HepG2 (cell line): ENCODE results near the gene HRH2. TPM values are rescaled to one million over a fixed set of nuclear protein-coding genes. Genes with fewer than 3 reads are reported as not detected.

Source experiments
- ATAC-seq: fragments of 200-7000 bp; cut with Tn5 transposase; 3 replicates; pipeline ENCODE4 v1.9.1; 2020; ENCODE audit warnings: mild to moderate bottlenecking, moderate library complexity
- BruUV-seq: library from RNA; stranded (reverse); fragments of 400-500 nt; replicated peaks from 2 replicates; lab custom pipeline; 2021; lab: Mats Ljungman, UMichigan
- CTCF ChIA-PET: fragments of 300-600 bp; formaldehyde crosslinking; extraction: SDS; loops from one replicate; lab custom pipeline; 2021; ENCODE audit warnings: low total read pairs, inconsistent platforms, low intra/inter-chr PET ratio; lab: Yijun Ruan, JAX
- POLR2A ChIA-PET: fragments of 350-600 bp; sonication (Branson Sonifier 250); formaldehyde crosslinking; loops from one replicate; lab custom pipeline; 2020; ENCODE audit warnings: antibody characterized with exemption, inconsistent platforms; lab: Yijun Ruan, JAX
- DNase-seq: peaks from one replicate; pipeline ENCODE4 v3.0.0-alpha.2; 2015; ENCODE audit warnings: low spot score
- FAIRE-seq: peaks from 3 replicates; lab custom pipeline; 2011; peaks lifted over from hg19 to GRCh38; lab: Jason Lieb, UNC
- H2AFZ ChIP-seq: one replicate; pipeline ENCODE4 v1.6.1; 2011; ENCODE audit warnings: low read length, inconsistent platforms
- H3K27ac ChIP-seq: fragments of 300-600 bp; 3 replicates; pipeline ENCODE4 v1.8.0; 2011; ENCODE audit warnings: mixed run types, mild to moderate bottlenecking, mixed read lengths, low read length, inconsistent platforms; ENCODE audit not compliant: insufficient read depth; ENCODE audit errors: extremely low read length
- H3K27me3 ChIP-seq, 2 experiments: fragments of 200-600 bp in 1 of 2; 2 replicates in 1 of 2; 3 replicates in 1 of 2; pipeline versions ENCODE4 v1.6.0 to v1.8.0; 2011; ENCODE audit warnings: low read length in 2 of 2, mild to moderate bottlenecking in 2 of 2, moderate library complexity in 2 of 2, inconsistent platforms in 1 of 2; ENCODE audit not compliant: insufficient read depth in 2 of 2, control insufficient read depth in 1 of 2
- H3K36me3 ChIP-seq, 2 experiments: fragments of 200-600 bp in 1 of 2; replicated peaks in 1 of 2; 2 replicates in 1 of 2; 3 replicates in 1 of 2; pipeline versions ENCODE4 v1.5.1 to v1.8.0; 2011; ENCODE audit warnings: low read length in 2 of 2, inconsistent platforms in 1 of 2; ENCODE audit not compliant: insufficient read depth in 2 of 2, control insufficient read depth in 1 of 2
- H3K4me1 ChIP-seq: 2 replicates; pipeline ENCODE4 v1.5.1; 2012; ENCODE audit warnings: low read length, inconsistent platforms; ENCODE audit not compliant: insufficient read depth
- H3K4me2 ChIP-seq: 2 replicates; pipeline ENCODE4 v1.6.0; 2011; ENCODE audit warnings: low read depth, low read length, inconsistent platforms
- H3K4me3 ChIP-seq, 3 experiments: fragments of 200-600 bp in 1 of 3; sonication (generic), shearing (Covaris generic) in 1 of 3; replicated peaks in 1 of 3; 2 replicates each; pipeline ENCODE4 v1.5.1; 2011 to 2016; ENCODE audit warnings: low read length in 3 of 3, inconsistent platforms in 2 of 3, low read depth in 2 of 3, mild to moderate bottlenecking in 2 of 3, control low read depth in 1 of 3, mixed read lengths in 1 of 3; ENCODE audit not compliant: insufficient read depth in 1 of 3
- H3K79me2 ChIP-seq: one replicate; pipeline ENCODE4 v1.6.1; 2011; ENCODE audit warnings: low read length, inconsistent platforms; ENCODE audit not compliant: insufficient read depth
- H3K9ac ChIP-seq: 2 replicates; pipeline ENCODE4 v1.6.0; 2011; ENCODE audit warnings: mild to moderate bottlenecking, low read depth, low read length, inconsistent platforms; ENCODE audit not compliant: insufficient read depth
- H3K9me3 ChIP-seq: 2 replicates; pipeline ENCODE4 v1.5.1; 2012; ENCODE audit warnings: mild to moderate bottlenecking, low read length
- H4K20me1 ChIP-seq: 2 replicates; pipeline ENCODE4 v1.6.0; 2011; ENCODE audit warnings: inconsistent platforms, mild to moderate bottlenecking, low read length, moderate library complexity; ENCODE audit not compliant: insufficient read depth
- MIER2 ChIP-seq: IDR thresholded peaks from 2 replicates; pipeline ENCODE4 v1.6.1; 2016; ENCODE audit warnings: missing biosample characterization, missing genetic modification reagents
- ZNF550 ChIP-seq: sonication (generic); formaldehyde crosslinking; IDR thresholded peaks from 2 replicates; pipeline ENCODE4 v1.4.0; 2020; ENCODE audit warnings: mild to moderate bottlenecking, missing genetic modification reagents, borderline replicate concordance
- WGBS: methylation state at CpG from one replicate; pipeline ENCODE4 v1.1.6; 2017; ENCODE audit warnings: low lambda C conversion rate; 5-methylcytosine and 5-hydroxymethylcytosine counted together
- in situ Hi-C: cut with HindIII; loops from 2 replicates; pipeline ENCODE4 v1.10.0; 2017; ENCODE audit warnings: low pct_unique_long_range_greater_than_20kb; ENCODE audit not compliant: extremely low pct_ligation_motif_present
- intact Hi-C: fragments of 100-400 bp; cut with micrococcal nuclease; formaldehyde crosslinking; loops from one replicate; pipeline ENCODE4 v1.10.0; 2022; ENCODE audit not compliant: unreplicated experiment
- polyA plus RNA-seq, 8 experiments: library from polyadenylated mRNA; depleted of rRNA in 3 of 8; stranded (reverse) in 7 of 8; unstranded in 1 of 8; fragments of >200 nt; fragmentation: Illumina TruSeq in 4 of 8; extraction: Trizol in 4 of 8; gene quantifications; 2 replicates each; pipeline versions ENCODE4 v1.2.1 to v1.2.3, GENCODE V29; 2011 to 2016; ENCODE audit warnings: low read depth in 4 of 8, missing spikeins in 1 of 8, mixed read lengths in 1 of 8; ENCODE audit not compliant: insufficient read depth in 1 of 8
- total RNA-seq, 5 experiments: library from RNA; depleted of rRNA; stranded (reverse); fragments of >200 nt; fragmentation: Illumina TruSeq; extraction: Trizol; gene quantifications; 2 replicates each; pipeline ENCODE4 v1.2.3, GENCODE V29; 2016; ENCODE audit warnings: low read depth in 1 of 5
- TF ChIP-seq, protein P1 (sequence below): sonication (generic); formaldehyde crosslinking; IDR thresholded peaks from 2 replicates; pipeline ENCODE4 v1.4.0; 2020; ENCODE audit warnings: missing genetic modification reagents
- TF ChIP-seq, protein P2 (sequence below): sonication (generic); formaldehyde crosslinking; IDR thresholded peaks from 2 replicates; pipeline ENCODE4 v1.8.0; 2022; ENCODE audit warnings: low read depth, missing genetic modification reagents
- TF ChIP-seq, protein P3 (sequence below), 2 experiments: IDR thresholded peaks; 2 replicates each; pipeline ENCODE4 v1.6.1; 2011 to 2012; ENCODE audit warnings: low read length in 2 of 2, borderline replicate concordance in 1 of 2, low read depth in 1 of 2, mild to moderate bottlenecking in 1 of 2, moderate library complexity in 1 of 2

Gene HRH2
- total and polyA plus RNA-seq, 2 of the 13 experiments (the other 11 are each of a cell fraction or from before 2014, with no cell fraction given), result not detected

DNA sequence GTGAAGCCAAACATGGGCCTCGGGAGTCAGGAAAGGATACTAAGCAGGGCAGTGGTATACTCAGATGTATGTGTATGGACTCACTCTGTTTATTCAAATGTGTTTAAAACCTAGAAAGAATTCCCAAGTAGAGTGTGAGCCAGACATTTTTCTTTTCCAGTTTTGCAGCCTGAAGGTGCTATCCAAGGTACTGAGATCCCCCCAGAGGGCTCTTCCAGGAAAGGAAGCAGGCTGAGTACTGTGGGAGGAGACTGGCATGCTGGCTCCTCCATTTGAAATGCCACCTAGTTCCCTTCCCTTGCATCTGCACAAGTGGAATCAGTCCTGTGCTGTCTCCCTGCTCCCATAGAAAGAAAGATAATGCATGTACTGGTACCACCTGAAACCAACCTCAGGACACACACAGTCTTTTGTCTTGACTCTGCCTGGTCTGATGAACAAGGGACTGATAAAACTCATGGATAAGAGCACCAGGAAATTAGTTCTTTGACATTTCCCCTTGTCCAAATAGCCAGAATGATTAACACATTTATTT is 85.9 kb downstream of the HRH2 start:
- in situ Hi-C loops (loop anchor here (25.0 kb wide), 1 partner anchor 844 kb away; no protein-coding TSS in a partner anchor), intact Hi-C loops (loop anchor here (10.0 kb wide), 1 partner anchor 51 kb away; no protein-coding TSS in a partner anchor)
- WGBS, result 11% methylated on average over 1 of the region's 1 CpG
- ATAC-seq (no peak), DNase-seq (no peak), FAIRE-seq (no peak)
- H3K4me2 ChIP-seq, result no peak overlapping the region
- H2AFZ ChIP-seq, result no peak overlapping the region
- H3K27me3 ChIP-seq, result peaks cover 0 to under 1% of the 10 kb centered on the region in 2 experiments; a peak in 1 of 5 replicates
- no peak overlapping the region for H3K27ac ChIP-seq
- no peaks in the 10 kb centered on the region for H3K79me2 ChIP-seq
- no TSS peak for BruUV-seq
- H3K4me1 ChIP-seq, result peaks cover 11% of the 10 kb centered on the region; the same call in 1 of the 2 replicates
- no peak overlapping the region for H3K4me3 ChIP-seq
- no peaks in the 10 kb centered on the region for H3K9me3 ChIP-seq
- TF ChIP-seq MIER2 (peak; percentile 94), ZNF550 (CRISPR knock-in tag) (no peak)
- TF ChIP-seq, protein P1, sequence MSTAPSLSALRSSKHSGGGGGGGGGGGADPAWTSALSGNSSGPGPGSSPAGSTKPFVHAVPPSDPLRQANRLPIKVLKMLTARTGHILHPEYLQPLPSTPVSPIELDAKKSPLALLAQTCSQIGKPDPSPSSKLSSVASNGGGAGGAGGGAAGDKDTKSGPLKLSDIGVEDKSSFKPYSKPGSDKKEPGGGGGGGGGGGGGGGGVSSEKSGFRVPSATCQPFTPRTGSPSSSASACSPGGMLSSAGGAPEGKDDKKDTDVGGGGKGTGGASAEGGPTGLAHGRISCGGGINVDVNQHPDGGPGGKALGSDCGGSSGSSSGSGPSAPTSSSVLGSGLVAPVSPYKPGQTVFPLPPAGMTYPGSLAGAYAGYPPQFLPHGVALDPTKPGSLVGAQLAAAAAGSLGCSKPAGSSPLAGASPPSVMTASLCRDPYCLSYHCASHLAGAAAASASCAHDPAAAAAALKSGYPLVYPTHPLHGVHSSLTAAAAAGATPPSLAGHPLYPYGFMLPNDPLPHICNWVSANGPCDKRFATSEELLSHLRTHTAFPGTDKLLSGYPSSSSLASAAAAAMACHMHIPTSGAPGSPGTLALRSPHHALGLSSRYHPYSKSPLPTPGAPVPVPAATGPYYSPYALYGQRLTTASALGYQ, result no peak
- TF ChIP-seq, protein P2, sequence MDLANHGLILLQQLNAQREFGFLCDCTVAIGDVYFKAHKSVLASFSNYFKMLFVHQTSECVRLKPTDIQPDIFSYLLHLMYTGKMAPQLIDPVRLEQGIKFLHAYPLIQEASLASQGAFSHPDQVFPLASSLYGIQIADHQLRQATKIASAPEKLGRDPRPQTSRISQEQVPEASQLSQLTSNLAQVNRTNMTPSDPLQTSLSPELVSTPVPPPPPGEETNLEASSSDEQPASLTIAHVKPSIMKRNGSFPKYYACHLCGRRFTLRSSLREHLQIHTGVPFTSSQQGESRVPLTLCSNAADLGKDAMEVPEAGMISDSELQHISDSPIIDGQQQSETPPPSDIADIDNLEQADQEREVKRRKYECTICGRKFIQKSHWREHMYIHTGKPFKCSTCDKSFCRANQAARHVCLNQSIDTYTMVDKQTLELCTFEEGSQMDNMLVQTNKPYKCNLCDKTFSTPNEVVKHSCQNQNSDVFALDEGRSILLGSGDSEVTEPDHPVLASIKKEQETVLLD (CRISPR knock-in tag), result no peak
- TF ChIP-seq, protein P3, sequence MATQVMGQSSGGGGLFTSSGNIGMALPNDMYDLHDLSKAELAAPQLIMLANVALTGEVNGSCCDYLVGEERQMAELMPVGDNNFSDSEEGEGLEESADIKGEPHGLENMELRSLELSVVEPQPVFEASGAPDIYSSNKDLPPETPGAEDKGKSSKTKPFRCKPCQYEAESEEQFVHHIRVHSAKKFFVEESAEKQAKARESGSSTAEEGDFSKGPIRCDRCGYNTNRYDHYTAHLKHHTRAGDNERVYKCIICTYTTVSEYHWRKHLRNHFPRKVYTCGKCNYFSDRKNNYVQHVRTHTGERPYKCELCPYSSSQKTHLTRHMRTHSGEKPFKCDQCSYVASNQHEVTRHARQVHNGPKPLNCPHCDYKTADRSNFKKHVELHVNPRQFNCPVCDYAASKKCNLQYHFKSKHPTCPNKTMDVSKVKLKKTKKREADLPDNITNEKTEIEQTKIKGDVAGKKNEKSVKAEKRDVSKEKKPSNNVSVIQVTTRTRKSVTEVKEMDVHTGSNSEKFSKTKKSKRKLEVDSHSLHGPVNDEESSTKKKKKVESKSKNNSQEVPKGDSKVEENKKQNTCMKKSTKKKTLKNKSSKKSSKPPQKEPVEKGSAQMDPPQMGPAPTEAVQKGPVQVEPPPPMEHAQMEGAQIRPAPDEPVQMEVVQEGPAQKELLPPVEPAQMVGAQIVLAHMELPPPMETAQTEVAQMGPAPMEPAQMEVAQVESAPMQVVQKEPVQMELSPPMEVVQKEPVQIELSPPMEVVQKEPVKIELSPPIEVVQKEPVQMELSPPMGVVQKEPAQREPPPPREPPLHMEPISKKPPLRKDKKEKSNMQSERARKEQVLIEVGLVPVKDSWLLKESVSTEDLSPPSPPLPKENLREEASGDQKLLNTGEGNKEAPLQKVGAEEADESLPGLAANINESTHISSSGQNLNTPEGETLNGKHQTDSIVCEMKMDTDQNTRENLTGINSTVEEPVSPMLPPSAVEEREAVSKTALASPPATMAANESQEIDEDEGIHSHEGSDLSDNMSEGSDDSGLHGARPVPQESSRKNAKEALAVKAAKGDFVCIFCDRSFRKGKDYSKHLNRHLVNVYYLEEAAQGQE (IDR thresholded peaks at IDR 0.05; ENCODE audit: borderline replicate concordance in 1 of 2, low read depth in 1 of 2, low read length in 2 of 2), result peak; percentile 56 to 95
- no peaks in the 10 kb centered on the region for H3K36me3 ChIP-seq
- POLR2A ChIA-PET, result no interaction called here
- no peaks in the 10 kb centered on the region for H4K20me1 ChIP-seq
- CTCF ChIA-PET, result no interaction called here
- no peak overlapping the region for H3K9ac ChIP-seq
